ENCODE measurements around the gene SERP1.

The SERP1 gene

DNA sequence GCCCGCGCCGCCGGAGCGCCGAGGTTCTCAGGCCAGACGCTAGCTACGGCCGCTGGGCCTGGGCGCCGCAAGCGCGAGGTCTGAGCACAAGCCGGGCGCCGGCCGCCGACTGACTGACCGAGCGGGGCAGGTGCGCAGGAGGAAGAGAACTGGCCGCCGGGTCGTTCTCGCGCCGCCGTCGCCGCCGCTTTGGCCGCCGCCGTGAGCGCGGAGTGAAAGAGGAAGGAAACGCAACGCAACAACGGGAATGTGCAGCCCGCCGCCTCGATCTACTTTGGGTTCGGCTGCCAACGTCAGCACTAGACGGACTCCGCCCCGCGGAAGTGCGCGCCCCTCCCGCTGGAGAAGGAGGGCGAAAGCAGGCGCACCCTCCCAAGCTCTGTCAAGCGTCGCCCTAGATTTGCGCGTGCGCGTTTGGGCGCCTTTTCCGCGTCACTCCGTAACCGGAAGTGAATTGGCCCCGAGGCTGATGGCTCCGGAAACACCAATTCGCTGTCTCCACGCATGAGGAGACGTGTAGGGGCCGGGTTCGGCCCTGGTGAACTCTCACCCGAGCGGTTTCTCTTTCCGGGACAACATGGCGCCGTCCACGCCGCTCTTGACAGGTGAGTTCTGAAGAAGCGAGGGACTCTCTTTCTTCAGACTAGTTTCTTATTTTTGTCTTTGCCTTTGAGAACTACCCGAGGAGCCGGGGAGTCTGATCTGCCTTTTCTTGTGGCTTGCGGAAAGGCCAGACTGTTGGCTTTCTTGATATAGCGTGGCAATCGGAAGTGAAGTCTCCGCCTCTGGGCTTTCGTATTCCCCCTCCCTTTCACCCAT is at the start of gene SERP1, which contains the start of gene EIF2A:
TSS of gene SERP1 (minus strand) at position 271 of the 819 bp plus-strand sequence. CDS start 361 bp downstream, outside the sequence.
TSS of gene EIF2A (plus strand) at position 562 of the 819 bp plus-strand sequence. CDS start at position 578, 16 bp downstream.
- DNase-seq = peak; percentile 99
- in situ Hi-C loops (cut with MboI; ENCODE audit: low pct_unique_long_range_greater_than_20kb, low sequenced_read_pairs) = no loop called here

DNA sequence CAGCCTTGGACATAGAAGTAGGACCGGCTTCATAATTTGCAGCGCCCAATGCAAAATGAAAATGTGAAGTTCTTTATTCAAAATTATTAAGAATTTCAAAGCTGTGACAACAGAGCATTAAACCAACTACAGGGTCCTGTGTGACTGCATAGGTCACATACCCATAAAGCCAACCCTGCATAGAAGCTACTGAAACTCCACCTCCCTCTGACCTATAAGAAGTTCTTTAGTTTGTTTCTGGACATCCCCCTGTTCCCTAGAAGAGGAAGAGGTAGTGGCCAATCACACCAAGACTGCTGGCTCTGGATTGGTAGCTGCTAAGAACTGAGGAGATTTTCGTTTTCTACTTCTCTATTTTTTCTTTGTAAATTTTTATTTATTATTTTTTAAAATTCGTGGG is 47.9 kb upstream of the SERP1 start:
- DNase-seq = no peak
- in situ Hi-C loops (cut with MboI; ENCODE audit: low pct_unique_long_range_greater_than_20kb, low sequenced_read_pairs) = no loop called here

DNA sequence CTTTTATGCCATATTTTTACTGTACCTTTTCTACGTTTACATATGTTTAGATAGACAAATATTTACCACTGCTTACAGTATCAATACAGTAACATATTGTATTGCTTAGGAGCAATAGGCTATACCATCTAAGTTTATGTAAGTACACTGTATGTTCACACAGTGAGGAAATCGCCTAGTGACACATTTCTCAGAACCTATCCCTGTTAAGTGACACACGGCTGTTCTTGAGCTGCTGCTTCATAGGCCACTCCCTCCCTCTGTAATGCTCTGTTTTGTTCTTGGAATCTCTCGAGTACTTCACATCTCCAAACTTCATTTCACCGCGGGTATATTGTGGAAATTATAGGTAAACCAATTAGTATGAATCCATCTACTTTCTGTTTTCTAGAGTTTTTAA is 43.5 kb upstream of the SERP1 start:
- DNase-seq = no peak
- in situ Hi-C loops (cut with MboI; ENCODE audit: low pct_unique_long_range_greater_than_20kb, low sequenced_read_pairs) = no loop called here

DNA sequence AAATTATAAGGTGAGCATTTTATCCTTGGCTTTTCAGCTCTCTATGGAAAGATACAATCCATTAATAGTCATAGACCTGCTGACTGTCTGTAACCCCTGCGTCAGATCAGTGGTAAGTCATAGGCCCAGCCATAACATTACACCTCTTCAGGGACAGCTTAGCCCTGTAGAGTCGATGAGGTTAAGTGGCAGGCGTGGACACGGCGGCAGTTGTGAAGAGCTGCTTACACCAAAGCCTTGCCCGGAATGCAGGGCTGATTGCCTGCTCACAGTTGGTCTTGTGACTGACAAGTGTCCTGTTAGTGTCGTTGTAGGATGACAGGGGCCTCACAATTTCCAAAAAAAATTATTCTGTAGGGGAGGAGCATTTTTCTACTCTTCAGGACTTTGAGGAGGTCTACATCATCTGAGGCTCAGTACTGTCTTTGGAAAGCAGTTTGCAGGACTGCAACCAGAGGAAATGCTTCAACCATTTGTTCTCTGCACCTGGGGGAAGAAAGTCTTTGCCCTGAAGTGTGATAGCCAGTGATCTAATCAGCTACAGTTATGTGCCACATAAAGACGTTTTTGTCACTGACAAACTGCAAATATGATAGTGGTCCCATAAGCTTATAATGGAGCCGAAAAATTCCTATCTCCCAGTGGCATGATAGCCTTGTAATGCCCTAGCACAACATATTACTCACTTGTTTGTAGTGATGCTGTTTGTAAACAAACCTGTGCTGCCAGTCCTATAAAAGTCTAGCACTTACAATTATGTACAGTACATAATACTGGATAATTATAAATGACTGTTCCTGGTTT is 41.9 kb upstream of the SERP1 start:
- no peak for DNase-seq
- in situ Hi-C loops (cut with MboI; ENCODE audit: low pct_unique_long_range_greater_than_20kb, low sequenced_read_pairs) = no loop called here

DNA sequence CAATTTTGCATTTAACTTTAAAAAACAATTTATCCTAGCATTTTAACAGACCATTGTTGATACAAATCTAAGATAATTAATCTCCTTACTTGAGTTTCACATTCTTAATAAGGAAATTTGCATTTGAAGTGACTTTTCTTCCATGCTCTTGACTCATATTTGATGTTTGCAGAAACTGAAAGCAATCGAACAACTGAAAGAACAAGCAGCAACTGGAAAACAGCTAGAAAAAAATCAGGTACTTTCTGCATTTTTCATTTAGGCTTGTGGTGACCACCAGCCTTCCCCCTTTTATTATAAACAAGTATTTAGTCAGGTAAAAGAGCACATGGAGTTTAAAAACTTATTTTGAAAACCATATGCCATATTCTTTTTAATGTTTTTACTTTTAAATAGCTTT is 36.7 kb upstream of the SERP1 start:
- DNase-seq = no peak
- in situ Hi-C loops (cut with MboI; ENCODE audit: low pct_unique_long_range_greater_than_20kb, low sequenced_read_pairs) = no loop called here

DNA sequence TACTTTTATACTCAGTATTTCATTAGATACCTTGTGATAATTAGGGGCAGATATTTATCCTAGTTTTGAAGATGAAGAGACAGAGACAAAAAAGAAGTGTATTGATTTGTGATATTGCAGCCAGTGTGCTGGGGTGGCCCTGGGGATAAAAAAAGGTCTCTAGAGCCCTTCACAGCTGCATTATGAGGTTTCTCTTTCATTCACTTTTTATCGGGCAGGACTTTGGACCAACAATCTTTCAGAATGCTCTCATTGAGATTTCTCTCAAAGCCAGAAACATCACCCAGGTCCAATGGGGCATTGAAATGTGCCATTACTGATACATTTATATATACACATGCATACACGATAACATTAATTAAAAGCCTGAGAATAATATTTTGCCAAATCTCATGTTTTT is 36.3 kb upstream of the SERP1 start:
- in situ Hi-C loops (cut with MboI; ENCODE audit: low pct_unique_long_range_greater_than_20kb, low sequenced_read_pairs) = no loop called here
- no peak for DNase-seq

DNA sequence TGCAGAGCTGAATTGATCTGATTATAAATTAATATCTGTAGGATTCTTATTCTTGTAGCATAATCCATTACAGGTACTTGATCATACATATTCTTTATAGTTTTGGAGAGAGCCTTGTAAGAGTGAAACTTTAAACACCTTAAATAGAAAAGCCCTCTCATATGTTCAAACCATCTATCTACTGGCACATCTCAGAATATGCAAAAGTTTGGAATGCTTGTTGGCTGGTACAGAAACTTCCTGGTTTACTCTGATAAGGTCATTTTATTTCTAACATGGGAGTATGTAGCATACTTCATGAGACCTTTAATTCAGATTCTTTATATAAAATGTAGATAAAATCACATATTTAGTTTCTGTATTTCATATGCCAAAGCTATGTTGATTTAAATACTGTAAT is 34.9 kb upstream of the SERP1 start:
- in situ Hi-C loops (cut with MboI; ENCODE audit: low pct_unique_long_range_greater_than_20kb, low sequenced_read_pairs) = no loop called here

DNA sequence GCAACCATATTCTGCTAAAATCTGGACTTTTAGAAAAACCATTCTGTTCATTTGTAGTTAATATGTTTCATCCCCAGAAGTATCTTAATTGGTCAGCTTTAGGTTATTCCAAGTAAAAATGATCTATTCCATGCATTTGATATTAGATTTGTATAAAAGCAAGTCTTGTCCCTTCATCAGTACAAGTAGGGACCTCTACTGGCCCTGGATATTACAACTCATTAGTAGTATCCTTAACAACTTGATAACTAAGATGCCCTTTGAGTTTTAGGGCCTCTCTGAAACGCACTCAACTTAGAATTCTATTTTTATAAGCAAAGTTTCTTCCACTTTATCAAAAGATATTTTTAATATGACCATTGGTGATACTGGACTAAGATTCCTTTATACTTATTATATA is 31.6 kb upstream of the SERP1 start:
- in situ Hi-C loops (cut with MboI; ENCODE audit: low pct_unique_long_range_greater_than_20kb, low sequenced_read_pairs) = no loop called here
- DNase-seq = no peak

More for the DNA sequence above, 34.9 kb upstream of the SERP1 start:
- no peak for DNase-seq

DNA sequence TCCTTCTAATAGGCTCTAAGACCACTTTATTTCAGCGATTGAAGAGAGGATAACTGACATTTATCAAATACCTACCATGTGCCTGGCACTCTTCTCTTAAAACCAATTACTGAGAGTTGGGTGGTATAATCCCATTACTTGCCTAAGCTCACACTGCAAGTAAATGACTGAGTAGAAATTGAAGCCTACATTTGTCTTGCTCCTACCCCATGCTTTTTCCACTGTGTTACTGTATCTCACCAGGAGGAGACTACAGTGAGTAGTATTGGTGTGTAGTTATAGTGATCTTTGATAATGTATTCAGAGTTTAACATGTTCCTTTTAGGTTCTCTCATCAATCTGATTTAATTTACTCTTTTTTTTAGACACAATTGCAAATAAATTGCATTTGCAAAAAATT is 21.0 kb upstream of the SERP1 start:
- in situ Hi-C loops (cut with MboI; ENCODE audit: low pct_unique_long_range_greater_than_20kb, low sequenced_read_pairs) = no loop called here
- DNase-seq = no peak

DNA sequence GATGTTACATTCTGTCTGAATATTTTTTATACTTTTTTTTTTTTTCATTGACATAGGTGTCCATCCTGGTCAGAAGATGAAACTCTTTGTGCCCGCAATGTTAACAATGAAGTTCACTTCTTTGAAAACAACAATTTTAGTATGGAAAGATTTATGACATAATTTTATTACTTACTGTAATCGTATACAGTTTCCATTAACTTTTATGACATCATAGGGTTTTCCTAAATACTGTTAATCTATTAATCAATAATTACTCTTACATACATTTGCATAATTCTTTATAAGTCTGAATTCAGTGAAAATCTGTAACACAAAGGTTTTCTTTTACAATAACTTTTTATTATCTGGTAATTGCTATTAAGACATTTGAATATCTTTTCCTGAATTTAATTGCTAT is 17.9 kb upstream of the SERP1 start:
- in situ Hi-C loops (cut with MboI; ENCODE audit: low pct_unique_long_range_greater_than_20kb, low sequenced_read_pairs) = no loop called here
- DNase-seq = no peak

DNA sequence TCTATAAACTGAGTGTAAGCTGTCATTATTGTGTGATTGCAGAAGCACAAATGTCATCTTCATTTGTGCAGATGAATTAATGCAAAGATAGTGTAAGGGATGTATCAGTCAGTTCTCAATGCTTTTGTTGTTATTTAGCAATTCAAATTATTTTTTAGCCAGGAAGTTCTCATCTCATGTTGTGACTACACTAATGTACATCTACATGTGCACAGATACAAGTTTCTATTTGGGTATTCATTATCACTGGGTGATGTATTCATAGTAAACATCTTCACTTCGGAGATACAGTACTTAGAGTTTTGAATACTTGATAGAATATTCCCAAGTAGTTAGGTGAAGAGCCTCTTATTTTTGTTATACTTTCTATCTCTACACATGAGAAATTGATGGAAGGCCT is 11.4 kb upstream of the SERP1 start:
- no peak for DNase-seq
- in situ Hi-C loops (cut with MboI; ENCODE audit: low pct_unique_long_range_greater_than_20kb, low sequenced_read_pairs) = no loop called here

DNA sequence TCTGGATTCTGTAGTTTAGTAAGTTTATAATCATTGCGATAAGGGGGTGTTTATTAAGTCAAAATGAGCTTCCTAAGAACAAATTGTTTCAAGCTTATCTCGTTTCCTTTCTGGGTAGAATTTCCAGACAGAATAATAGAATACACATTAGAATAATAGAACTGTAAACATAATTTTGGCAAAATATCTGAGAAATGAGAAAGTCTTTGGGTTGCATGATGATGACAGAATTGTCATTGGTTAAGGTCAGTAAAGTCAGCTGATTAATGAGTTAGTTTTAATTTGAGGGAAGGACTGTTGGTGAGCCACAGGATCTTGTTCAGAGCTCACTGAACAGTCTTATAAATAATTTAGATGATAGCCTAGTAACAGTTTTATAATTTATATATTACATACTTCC is 10.5 kb upstream of the SERP1 start:
- DNase-seq = no peak
- in situ Hi-C loops (cut with MboI; ENCODE audit: low pct_unique_long_range_greater_than_20kb, low sequenced_read_pairs) = no loop called here

DNA sequence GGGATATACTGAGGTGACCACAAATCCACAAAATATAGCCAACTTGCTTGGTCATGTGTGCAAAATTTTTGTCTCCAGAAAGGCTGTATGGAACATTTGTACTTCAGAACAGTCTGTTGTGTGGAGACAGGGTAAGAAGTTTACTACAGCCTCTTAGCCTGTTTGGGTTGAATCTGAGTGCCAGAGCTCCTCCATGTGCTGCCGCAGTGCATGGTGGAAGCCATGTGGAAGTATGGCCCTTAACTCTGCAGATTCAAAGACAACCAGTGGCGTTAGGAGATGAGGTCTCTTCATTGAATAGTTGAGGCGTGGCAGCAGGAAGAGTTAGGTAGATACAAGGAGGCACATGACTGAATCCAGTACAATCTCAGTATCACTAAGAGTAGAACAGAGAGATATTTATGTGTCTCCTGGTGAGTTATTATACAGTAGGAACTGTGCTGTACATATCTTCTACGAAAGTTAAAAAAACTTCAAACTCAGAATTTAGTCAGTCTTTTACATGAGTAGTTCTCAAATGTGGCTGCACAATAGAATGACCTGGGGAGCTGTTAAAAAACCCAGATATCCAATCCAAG is 9.7 kb upstream of the SERP1 start:
- in situ Hi-C loops (cut with MboI; ENCODE audit: low pct_unique_long_range_greater_than_20kb, low sequenced_read_pairs) = no loop called here
- no peak for DNase-seq

DNA sequence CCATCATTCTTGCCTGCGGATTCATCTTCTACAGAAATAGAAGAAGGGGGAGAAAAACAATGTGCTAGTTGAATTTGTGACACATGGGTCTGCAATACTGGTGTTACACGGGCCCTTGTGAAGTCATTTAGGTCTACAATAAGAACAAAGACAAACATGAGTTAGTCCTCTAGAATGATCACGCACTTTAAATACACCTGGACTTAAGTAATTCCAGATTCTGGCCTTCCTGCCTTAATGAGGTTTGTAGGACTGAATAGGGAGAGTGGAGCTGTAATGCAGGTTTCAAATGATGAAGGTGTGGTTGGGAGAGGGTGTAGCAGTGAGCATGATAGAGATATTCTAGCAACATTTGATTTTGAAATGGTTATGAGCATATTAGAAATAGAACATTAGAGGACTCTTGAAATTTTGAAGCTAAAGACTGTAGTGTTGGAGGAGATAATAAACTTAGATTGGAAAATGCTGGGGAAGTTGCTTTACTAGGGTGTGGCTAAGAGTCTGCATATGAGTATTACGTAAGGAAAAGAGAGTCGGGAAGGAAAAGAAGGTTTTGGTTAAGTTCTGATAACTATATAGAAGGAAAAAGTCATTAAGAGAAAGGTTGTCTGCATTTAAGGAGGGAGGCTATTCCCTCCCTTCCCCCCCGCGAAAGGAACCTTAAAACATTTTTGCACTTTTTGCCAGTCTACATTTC is 897 bp upstream of the SERP1 start:
- DNase-seq = no peak
- in situ Hi-C loops (cut with MboI; ENCODE audit: low pct_unique_long_range_greater_than_20kb, low sequenced_read_pairs) = no loop called here

DNA sequence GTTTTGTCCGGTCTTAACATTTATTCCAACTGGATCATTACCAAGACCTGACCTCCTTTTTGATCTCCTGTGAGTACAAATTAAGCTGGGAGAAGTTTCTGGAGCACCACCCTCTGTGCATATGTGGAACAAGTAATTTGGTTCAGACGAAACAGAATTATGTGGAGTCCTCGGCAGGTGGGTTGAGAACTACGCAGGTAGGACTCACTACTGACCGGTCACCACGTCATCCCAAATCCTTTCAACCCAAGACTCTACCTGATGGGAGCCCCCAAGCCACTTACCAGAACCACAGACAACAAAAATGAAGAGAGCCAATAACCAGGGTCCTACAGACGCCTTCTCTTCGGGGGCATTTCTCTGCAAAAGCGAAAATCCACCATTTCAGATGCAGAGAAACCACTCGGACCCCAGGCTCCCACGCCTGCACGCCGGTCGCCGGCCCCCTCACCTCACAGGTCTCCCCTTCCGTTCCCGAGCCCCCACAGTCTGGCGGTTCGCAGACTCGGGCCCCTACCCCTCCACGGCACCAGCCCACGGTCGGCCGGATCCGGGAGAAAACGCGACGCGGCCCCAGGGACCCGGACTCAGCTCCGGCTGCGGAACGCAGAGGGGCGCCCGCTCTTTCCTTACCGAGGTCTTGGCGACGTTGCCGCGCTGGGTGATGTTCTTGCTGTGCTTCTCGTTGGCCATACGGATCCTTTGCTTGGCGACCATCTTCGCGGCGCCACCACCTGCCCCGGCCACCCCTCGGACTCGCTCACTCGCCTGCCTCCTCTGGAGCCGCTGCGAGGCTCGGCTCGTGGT is 674 bp downstream of the SERP1 start:
- in situ Hi-C loops (cut with MboI; ENCODE audit: low pct_unique_long_range_greater_than_20kb, low sequenced_read_pairs) = no loop called here
- peak; percentile 33 for DNase-seq

DNA sequence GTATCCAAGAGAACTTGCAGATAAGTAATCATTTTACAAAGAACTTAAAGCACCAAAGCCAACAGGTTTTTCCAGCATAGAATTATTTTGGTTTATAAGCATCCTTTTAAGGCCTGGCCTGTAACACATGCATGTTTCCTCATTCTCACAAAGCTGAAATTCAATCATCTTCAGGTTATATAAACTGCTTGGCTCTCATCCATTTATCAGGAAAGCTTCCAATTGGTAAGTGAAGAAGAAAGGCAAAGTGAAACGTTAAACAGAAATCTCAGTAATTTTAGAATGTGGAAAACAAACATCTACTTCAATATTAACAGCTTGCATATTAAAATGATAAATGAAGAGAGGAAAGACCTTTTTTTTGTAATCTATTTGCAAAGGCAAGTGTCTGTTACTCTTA is 1.6 kb downstream of the SERP1 start:
- in situ Hi-C loops (cut with MboI; ENCODE audit: low pct_unique_long_range_greater_than_20kb, low sequenced_read_pairs) = no loop called here

DNA sequence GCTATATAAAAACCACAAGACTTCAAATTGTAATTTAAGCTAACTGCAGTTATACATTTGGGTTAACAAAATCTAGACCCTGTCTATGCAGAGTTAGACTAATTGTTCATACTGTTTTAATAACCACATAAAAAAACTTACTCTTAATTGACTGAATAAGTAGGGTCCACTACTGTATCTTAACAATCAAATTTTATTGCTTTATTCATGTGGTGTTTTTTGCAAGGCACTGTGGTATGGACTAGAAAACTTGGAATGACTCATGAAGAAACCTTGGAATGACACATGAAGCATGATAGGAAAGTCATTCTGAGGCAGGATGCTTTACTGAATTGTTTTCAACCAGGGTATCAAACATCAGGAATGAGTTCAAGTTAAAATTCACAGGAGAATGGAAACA is 2.3 kb downstream of the SERP1 start:
- in situ Hi-C loops (cut with MboI; ENCODE audit: low pct_unique_long_range_greater_than_20kb, low sequenced_read_pairs) = no loop called here

More for the DNA sequence above, 1.6 kb downstream of the SERP1 start:
- no peak for DNase-seq

DNA sequence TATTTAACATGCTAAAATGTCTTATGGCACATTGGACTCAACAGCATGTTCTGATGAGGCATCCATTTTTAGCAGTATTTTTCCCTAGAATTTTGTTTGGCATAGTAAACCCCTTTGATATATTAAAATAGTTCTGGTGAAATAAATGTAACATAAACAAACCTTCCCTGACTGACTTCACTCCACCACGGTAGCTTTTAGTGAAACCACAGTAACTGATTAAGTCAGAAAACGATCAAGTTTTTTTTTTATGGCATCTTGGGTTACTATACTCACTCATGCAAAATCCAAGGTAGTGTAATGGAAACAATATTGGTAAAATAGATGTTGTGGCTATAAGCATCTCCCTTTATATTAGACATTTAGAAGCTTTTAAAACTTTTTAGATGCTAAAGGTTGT is 2.8 kb downstream of the SERP1 start:
- in situ Hi-C loops (cut with MboI; ENCODE audit: low pct_unique_long_range_greater_than_20kb, low sequenced_read_pairs) = no loop called here
- no peak for DNase-seq

More for the DNA sequence above, 2.3 kb downstream of the SERP1 start:
- no peak for DNase-seq

DNA sequence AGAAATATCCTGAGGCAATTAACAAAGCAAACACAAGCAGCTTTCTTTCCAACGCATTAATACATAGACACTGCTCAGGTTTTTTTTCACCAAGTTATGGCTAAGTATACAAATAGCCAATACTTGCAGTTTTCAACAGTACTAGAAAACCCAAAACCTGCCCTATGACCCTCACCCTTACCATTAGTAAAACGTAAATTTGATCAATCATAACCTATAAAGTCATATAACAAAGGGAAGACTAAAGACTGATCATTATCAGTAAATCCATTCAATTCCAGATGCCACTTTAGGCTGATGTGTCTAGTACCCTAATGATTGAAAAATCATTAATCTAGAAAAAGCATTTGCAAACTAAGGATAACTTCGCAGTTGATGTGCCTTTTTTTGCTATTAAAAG is 3.2 kb downstream of the SERP1 start:
- in situ Hi-C loops (cut with MboI; ENCODE audit: low pct_unique_long_range_greater_than_20kb, low sequenced_read_pairs) = no loop called here
- no peak for DNase-seq

Measured in KBM-7 (cell line).